Stimulated activated CD4-positive, alpha-beta T cell treated with anti-CD3 and anti-CD28 coated beads, TNF-alpha, amount 100 ng/mL, for 24 hours (primary cell): ENCODE results near the gene BBS1.
A peak's percentile ranks its signal among the peaks of the same experiment; 100 is the strongest.
"Not testable (repeated sequence)": the region's sequence is repeated elsewhere in the genome, so short reads cannot be mapped to it uniquely, and the experiment has no call there.

Experiments used
- DNase-seq, 3 experiments: peaks; one replicate each; pipeline ENCODE4 v3.0.0-alpha.2; 2020; ENCODE audit warnings: low read depth in 3 of 3

Gene BBS1

GRCh38 chr11:66510271-66510989 is at the start of gene BBS1:
Gene BBS1 (plus strand): TSS chr11:66510635. CDS start chr11:66510660, 25 bp downstream.
- DNase-seq = peak; percentile 69 to 84 (median 70)

GRCh38 chr11:66462010-66462409 is 48.4 kb upstream of the BBS1 start:
- no peak for DNase-seq

DNA sequence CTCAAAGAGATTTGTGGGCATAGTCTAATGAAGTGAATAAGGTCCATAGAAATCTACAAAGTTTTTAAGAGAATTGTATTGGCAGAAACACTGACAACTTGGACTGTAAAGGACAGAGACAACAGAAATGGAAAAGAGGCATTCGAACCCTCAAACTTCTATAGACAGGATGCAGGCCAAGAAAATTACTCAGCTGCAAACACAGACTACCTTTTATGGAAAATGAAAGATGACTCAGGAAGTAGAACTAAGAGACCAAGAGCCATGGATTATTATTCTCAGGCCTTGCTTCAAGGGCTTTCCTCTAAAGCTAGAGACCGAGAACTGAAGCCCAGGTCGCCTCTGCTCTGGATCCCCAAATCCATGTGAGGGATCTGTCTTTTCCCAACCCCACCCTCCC is 47.5 kb upstream of the BBS1 start:
- no peak for DNase-seq

- DNase-seq = not testable (repeated sequence)
Measured at GRCh38 chr11:66464116-66464515, 46.3 kb upstream of the BBS1 start.

- no peak for DNase-seq
Measured at GRCh38 chr11:66464916-66465315, 45.5 kb upstream of the BBS1 start.

- no peak for DNase-seq
Measured at GRCh38 chr11:66465373-66466224, 44.8 kb upstream of the BBS1 start.

DNA sequence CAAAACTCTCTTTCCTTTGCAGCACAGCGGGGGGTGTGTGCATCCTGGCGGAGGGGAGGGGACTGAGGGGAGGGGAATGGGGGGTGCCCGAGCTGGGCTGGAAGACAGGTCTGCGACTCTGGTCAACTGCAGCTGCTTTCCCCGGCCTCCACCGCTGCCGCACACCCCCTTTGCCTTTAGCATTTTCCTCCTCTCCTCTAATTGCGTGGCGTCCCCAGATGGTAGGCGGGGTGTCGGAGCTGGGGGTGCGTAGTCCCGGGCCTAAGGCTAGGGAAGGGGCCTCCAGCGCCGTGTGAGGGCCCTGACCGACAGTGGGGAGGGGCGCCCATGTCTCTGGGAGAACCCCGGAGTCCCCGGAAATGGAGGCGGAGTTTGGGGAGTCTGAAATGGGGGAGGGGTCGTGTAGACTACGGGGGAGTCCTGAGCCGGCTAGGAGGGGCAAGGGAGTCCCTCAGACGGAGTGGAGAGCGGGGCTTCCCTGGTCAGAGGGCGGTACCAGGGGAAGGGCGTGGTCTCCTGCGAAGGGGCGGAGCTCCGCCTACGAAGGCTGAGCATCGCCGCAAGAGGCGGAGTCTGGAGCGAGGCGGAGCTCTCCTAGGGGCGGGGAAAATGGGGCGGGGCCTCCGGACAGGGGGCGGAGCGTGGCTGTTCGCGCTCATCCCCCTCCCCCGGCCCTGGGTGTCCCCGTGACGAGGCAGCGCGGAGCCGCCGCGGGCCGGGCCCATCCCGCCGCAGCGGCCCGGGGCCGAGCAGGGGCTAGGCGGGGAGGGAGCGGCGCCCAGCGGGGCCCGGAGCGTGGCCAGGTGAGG is 44.0 kb upstream of the BBS1 start, which contains the start of gene PELI3:
TSS of gene PELI3 (plus strand) at position 681 of the 809 bp plus-strand sequence. CDS start 1,224 bp downstream, outside the sequence.
- DNase-seq = peak; percentile 91 to 94 (median 92)

GRCh38 chr11:66467034-66467659 is 43.3 kb upstream of the BBS1 start:
- DNase-seq = peak in 1 of 3 experiments; percentile 35

DNA sequence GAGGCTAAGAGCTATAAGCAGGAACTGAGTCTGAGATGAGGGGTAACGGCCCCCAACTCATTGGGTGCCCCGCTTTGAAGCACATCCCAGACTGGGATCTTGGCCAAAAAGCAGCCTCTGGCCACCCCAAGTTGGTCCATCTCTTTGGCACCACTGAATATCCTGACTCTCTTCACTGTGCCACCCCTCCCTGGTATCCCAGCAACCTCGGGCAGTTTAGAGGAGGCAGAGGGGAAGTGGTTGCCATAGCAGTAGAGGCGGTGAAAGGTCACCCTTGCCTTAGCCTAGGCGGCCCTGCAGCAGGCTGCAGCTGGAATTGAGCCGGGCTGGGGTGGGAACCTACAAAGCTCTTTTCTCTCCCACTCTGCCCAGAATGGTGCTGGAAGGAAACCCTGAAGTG is 42.7 kb upstream of the BBS1 start:
- peak in 1 of 3 experiments; percentile 19 for DNase-seq

- DNase-seq = no peak
Measured at GRCh38 chr11:66468691-66469090, 41.7 kb upstream of the BBS1 start.

GRCh38 chr11:66469441-66469840 is 41.0 kb upstream of the BBS1 start:
- no peak for DNase-seq

DNA sequence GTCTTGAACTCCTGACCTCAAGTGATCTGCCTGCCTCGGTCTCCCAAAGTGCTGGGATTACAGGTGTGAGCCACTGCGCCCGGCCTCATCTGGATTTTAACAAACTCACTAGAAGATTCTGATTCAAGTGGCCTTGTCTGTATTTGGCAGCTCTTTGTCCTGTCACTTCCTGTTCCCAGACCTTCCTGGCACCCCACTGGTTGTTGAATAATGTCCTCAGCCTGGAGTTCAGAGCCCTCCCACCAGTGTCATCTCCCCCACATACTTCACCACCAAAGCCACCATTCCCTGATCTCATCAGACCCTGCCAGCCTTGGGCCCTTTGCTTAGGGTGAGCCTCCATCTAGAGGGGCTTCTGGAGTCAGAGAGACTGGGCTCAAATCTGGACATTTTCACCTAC is 40.4 kb upstream of the BBS1 start:
- DNase-seq = no peak

DNA sequence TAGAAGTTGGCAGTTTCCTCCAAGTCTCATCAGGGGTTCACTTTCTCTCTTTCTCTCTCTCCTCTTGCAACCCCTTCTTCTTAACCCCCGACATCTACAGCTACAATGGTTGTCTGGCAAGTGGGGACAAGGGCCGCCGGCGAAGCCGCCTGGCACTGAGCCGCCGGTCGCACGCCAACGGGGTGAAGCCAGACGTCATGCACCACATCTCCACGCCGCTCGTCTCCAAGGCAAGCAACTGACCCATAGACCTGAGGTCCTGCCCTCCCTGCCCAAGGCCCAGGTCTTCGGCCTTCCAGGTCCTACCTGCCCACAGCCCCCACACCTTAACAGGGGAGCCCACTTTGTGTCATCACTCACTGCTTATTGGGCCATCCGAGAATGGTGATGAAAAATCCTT is 39.3 kb upstream of the BBS1 start:
- DNase-seq = no peak

DNA sequence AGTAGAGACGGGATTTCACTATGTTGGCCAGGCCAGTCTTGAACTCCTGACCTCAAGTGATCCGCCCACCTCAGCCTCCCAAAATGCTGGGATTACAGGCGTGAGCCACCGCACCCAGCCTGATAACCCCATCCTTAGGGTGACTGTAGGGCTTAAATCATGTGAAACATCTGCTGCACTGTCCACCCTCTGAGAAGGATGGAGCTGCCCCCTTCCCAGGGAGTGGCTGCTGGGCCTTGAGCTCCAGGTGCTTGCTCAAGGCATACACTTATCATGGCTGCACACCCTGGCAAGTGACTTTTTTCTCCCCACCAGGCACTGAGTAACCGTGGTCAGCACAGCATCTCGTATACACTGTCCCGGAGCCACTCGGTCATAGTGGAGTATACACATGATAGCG is 38.4 kb upstream of the BBS1 start:
- DNase-seq = no peak

DNA sequence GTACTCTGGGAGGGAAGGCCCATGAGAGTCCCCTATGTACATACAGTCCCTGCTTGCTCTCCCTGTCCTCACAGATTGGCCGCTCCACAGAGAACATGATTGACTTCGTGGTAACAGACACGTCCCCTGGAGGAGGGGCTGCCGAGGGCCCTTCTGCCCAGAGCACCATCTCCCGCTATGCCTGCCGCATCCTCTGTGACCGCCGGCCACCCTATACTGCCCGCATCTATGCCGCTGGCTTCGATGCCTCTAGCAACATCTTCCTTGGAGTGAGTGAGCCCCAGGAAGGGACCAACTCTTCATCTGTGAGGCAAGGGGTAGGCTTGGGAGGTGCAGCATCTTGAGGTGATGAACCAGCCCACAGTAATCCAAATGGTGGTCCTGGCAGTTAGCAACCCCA is 37.3 kb upstream of the BBS1 start:
- no peak for DNase-seq

DNA sequence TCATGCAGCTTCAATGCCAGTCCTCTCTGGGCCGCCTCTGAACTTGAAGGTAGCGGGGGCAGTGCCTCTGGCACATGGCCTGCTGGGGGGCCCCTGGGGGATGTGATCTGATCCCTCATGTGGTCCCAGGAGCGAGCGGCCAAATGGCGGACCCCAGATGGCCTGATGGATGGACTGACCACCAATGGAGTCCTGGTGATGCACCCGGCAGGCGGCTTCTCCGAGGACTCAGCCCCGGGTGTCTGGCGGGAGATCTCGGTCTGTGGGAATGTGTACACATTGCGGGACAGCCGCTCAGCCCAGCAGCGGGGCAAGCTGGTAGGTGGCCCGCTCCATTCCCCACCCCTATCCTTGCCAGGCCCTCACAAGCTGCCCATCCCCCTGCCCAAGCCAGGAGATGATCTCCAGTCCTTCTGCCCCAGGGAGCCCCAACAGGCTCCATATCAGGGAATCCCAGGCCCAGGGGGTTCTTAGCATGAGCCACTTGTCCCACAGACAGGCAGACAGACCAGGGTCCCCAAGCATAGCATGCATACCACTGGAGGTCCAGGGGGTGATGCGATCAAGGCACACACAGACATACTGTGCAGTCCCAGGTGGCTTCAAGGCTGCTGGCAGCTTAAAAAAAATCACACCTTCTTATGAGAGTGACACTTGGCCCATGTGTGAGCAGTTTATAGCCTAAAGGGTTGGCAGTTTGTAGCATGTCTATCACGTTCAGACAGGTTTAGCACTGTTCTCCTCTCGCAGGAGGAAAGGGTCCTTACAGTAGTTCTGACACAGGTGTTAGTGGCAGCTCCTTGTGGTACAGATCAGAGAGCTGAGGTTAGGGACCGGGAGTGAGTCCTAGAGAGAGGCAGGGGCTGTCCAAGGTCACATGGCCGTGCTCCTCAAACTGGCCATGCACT is 36.6 kb upstream of the BBS1 start:
- no peak for DNase-seq

- no peak for DNase-seq
Measured at GRCh38 chr11:66475349-66476172, 34.9 kb upstream of the BBS1 start.

GRCh38 chr11:66476173-66476840 is 34.1 kb upstream of the BBS1 start:
- DNase-seq = no peak

DNA sequence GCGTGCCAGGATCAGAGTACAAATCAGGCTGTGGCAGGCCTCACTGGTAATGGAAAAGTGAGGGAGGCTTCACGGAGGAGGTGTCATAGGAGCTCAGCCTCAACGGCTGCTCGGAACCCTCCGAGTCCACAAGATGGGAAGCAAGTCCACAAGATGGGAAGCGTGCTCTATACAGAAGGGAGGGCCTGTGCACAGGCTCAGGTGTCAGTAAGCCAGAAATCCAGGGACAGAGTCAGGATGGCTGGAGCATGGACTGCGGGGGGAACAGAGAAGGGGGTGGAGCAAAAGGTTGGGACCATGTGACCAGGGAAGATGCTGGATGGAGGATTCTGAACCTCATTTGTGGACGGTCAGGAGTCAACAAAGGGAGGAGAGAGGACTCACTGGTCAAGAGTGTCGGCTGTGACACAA is 33.6 kb upstream of the BBS1 start:
- DNase-seq = no peak
